Neural progenitor cell (in vitro differentiated cells): ENCODE measurements around the gene MTREX. TPM values are rescaled to one million over a fixed set of nuclear protein-coding genes. Genes with fewer than 3 reads are reported as not detected.
A peak's percentile ranks its signal among the peaks of the same experiment; 100 is the strongest.

Experiments
- DNase-seq: peaks from one replicate; pipeline ENCODE4 v3.0.0-alpha.2; 2016; ENCODE audit warnings: low spot score
- H2AFZ ChIP-seq: fragments of 200-600 bp; sonication (generic); replicated peaks from 2 replicates; pipeline ENCODE4 v1.6.1; 2016; ENCODE audit warnings: antibody characterized with exemption
- H3F3A ChIP-seq: fragments of 200-600 bp; sonication (generic); 2 replicates; pipeline ENCODE4 v1.6.1; 2016; ENCODE audit warnings: antibody characterized with exemption, low read depth
- H3K27ac ChIP-seq: fragments of 200-600 bp; sonication (generic); 2 replicates; pipeline ENCODE4 v1.5.1; 2016; ENCODE audit warnings: mild to moderate bottlenecking
- H3K27me3 ChIP-seq: fragments of 200-600 bp; sonication (generic); 2 replicates; pipeline ENCODE4 v1.6.1; 2016; ENCODE audit warnings: mild to moderate bottlenecking, moderate library complexity
- H3K36me3 ChIP-seq: fragments of 200-600 bp; sonication (generic); 2 replicates; pipeline ENCODE4 v1.5.1; 2016
- H3K4me1 ChIP-seq: fragments of 200-600 bp; sonication (generic); 2 replicates; pipeline ENCODE4 v1.6.1; 2016; ENCODE audit warnings: mixed run types
- H3K4me2 ChIP-seq: fragments of 200-600 bp; sonication (generic); 2 replicates; pipeline ENCODE4 v1.6.1; 2016
- H3K4me3 ChIP-seq: fragments of 200-600 bp; sonication (generic); 2 replicates; pipeline ENCODE4 v1.5.1; 2016
- H3K79me2 ChIP-seq: fragments of 200-600 bp; sonication (generic); 2 replicates; pipeline ENCODE4 v1.6.1; 2016; ENCODE audit warnings: low read depth
- H3K9ac ChIP-seq: fragments of 200-600 bp; sonication (generic); 2 replicates; pipeline ENCODE4 v1.6.1; 2016
- H3K9me3 ChIP-seq: fragments of 200-600 bp; sonication (generic); 2 replicates; pipeline ENCODE4 v1.5.1; 2016; ENCODE audit warnings: low read depth
- H4K20me1 ChIP-seq: fragments of 200-600 bp; sonication (generic); 2 replicates; pipeline ENCODE4 v1.6.1; 2016; ENCODE audit warnings: low read depth
- H3K27ac Mint-ChIP-seq: 3 replicates; pipeline ENCODE4 v1.8.0; 2021; ENCODE audit warnings: mixed read lengths
- H3K27me3 Mint-ChIP-seq: 2 replicates; pipeline ENCODE4 v1.8.0; 2022; ENCODE audit warnings: low read depth, mild to moderate bottlenecking, inconsistent platforms, moderate library complexity, mixed read lengths; ENCODE audit not compliant: insufficient read depth
- H3K36me3 Mint-ChIP-seq: 3 replicates; pipeline ENCODE4 v1.8.0; 2021; ENCODE audit warnings: mixed read lengths
- H3K4me1 Mint-ChIP-seq: 3 replicates; pipeline ENCODE4 v1.8.0; 2021; ENCODE audit warnings: mixed read lengths
- H3K4me3 Mint-ChIP-seq: 3 replicates; pipeline ENCODE4 v1.8.0; 2021; ENCODE audit warnings: mild to moderate bottlenecking, moderate library complexity, mixed read lengths
- H3K9me3 Mint-ChIP-seq: 3 replicates; pipeline ENCODE4 v1.8.0; 2020; ENCODE audit warnings: mixed read lengths
- EZH2 ChIP-seq: fragments of 200-600 bp; sonication (generic); IDR thresholded peaks from 2 replicates; pipeline ENCODE4 v1.6.1; 2017; ENCODE audit warnings: antibody characterized with exemption, mild to moderate bottlenecking, moderate library complexity
- EZH2phosphoT487 ChIP-seq: fragments of 200-600 bp; sonication (generic); IDR thresholded peaks from 2 replicates; pipeline ENCODE4 v1.6.1; 2017; ENCODE audit warnings: antibody characterized with exemption
- total RNA-seq: library from RNA; depleted of rRNA; stranded (reverse); fragments of >200 nt; gene quantifications from 2 replicates; pipeline ENCODE4 v1.2.3, GENCODE V29; 2015; ENCODE audit warnings: low replicate concordance
- TF ChIP-seq, protein P1 (sequence below): fragments of 200-600 bp; sonication (generic); IDR thresholded peaks from 2 replicates; pipeline ENCODE4 v1.5.1; 2017; ENCODE audit warnings: antibody characterized with exemption, mild to moderate bottlenecking

MTREX gene
- total RNA-seq = 128 and 198 TPM in 2 replicates

DNA sequence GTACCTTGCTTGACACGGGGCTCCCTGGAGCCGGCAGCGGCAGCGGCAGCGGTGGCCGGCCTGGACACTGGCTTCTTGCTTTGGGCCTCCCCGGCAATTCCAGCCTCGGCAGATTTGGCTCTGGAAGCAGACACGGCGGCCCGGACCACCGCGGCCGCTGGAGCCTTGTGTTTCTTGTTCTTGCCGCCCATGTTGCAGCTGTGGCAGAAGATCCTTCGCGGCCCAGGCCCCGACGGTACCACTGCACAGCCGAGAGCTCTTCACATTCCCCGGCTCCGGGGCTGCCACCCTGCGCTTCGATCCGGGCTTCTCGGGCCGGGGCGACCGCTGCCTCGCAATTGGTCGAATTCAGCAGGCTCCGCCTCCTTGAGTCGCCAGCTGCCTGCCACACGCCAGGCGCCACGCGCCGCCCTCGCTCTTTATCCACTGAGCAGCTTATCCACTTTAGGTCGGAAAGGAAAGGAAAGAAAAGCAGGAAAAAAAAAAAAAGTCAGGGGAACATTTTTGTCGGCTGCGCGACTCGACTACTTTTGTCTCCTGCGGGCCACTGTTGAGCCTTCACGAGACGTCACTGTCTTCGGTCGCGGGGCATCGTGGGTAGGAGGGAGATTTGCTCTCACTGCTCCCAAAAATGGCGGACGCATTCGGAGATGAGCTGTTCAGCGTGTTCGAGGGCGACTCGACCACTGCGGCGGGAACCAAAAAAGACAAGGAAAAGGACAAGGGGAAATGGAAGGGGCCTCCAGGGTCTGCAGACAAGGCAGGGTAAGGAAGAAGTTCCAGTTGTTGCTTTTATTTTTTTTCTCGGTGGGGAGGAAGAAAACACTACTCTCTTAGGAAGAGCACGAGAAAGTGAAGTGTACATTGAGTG, at the start of gene MTREX, which contains the start of gene DHX29:
MTREX (plus strand) TSS at position 607 of the 871 bp plus-strand sequence; CDS start at position 632, 25 bp downstream.
DHX29 (minus strand) TSS at position 312 of the 871 bp plus-strand sequence; CDS start at position 191, 121 bp downstream.
- Histone ChIP-seq H3F3A (peaks cover 10% of the 10 kb centered on the region), H3K27me3 (no peaks in the 10 kb centered on the region), H4K20me1 (peaks cover 19% of the 10 kb centered on the region), H3K9ac (peak within 1 kb of the TSS; percentile 89), H3K4me1 (peaks cover 27% of the 10 kb centered on the region), H3K9me3 (no peaks in the 10 kb centered on the region), H3K4me3 (peak within 1 kb of the TSS; percentile 69), H3K36me3 (no peaks in the 10 kb centered on the region), H3K27ac (peak within 1 kb of the TSS; percentile 91), H3K79me2 (peaks cover 96% of the 10 kb centered on the region), H2AFZ (peak within 1 kb of the TSS; percentile 86), H3K4me2 (peak within 1 kb of the TSS; percentile 86)
- Mint-ChIP-seq H3K9me3 (no peaks in the 10 kb centered on the region), H3K4me3 (no peak within 1 kb of the TSS), H3K27me3 (no peaks in the 10 kb centered on the region), H3K27ac (no peak within 1 kb of the TSS), H3K4me1 (no peaks in the 10 kb centered on the region), H3K36me3 (peaks cover 28% of the 10 kb centered on the region)
- DNase-seq = peak; percentile 96
- no peak for TF ChIP-seq EZH2phosphoT487
- no peak for TF ChIP-seq EZH2
- TF ChIP-seq, protein P1, sequence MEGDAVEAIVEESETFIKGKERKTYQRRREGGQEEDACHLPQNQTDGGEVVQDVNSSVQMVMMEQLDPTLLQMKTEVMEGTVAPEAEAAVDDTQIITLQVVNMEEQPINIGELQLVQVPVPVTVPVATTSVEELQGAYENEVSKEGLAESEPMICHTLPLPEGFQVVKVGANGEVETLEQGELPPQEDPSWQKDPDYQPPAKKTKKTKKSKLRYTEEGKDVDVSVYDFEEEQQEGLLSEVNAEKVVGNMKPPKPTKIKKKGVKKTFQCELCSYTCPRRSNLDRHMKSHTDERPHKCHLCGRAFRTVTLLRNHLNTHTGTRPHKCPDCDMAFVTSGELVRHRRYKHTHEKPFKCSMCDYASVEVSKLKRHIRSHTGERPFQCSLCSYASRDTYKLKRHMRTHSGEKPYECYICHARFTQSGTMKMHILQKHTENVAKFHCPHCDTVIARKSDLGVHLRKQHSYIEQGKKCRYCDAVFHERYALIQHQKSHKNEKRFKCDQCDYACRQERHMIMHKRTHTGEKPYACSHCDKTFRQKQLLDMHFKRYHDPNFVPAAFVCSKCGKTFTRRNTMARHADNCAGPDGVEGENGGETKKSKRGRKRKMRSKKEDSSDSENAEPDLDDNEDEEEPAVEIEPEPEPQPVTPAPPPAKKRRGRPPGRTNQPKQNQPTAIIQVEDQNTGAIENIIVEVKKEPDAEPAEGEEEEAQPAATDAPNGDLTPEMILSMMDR = no peak

GRCh38 chr5:55258339-55258738, 49.5 kb upstream of the MTREX start:
- TF ChIP-seq EZH2phosphoT487 (no peak), EZH2 (no peak)
- Histone ChIP-seq H3K4me2 (no peak overlapping the region), H3K4me3 (no peak overlapping the region), H3K9ac (no peak overlapping the region), H3F3A (no peaks in the 10 kb centered on the region), H3K9me3 (no peaks in the 10 kb centered on the region), H3K79me2 (no peaks in the 10 kb centered on the region), H3K27me3 (no peaks in the 10 kb centered on the region), H3K27ac (no peak overlapping the region), H3K36me3 (peaks cover 13% of the 10 kb centered on the region), H2AFZ (no peak overlapping the region), H4K20me1 (no peaks in the 10 kb centered on the region), H3K4me1 (no peaks in the 10 kb centered on the region)
- no peaks in the 10 kb centered on the region for H3K27me3 Mint-ChIP-seq
- no peak overlapping the region for H3K4me3 Mint-ChIP-seq
- H3K4me1 Mint-ChIP-seq = no peaks in the 10 kb centered on the region
- no peaks in the 10 kb centered on the region for H3K9me3 Mint-ChIP-seq
- peaks cover 16% of the 10 kb centered on the region for H3K36me3 Mint-ChIP-seq
- no peak for DNase-seq
- H3K27ac Mint-ChIP-seq = no peak overlapping the region

- H3K4me3 ChIP-seq = no peak overlapping the region
- no peak for DNase-seq
- H3K4me1 ChIP-seq = no peaks in the 10 kb centered on the region
- Mint-ChIP-seq H3K27me3 (peaks cover 2% of the 10 kb centered on the region), H3K36me3 (peaks cover 22% of the 10 kb centered on the region), H3K4me1 (no peaks in the 10 kb centered on the region), H3K27ac (no peak overlapping the region), H3K9me3 (no peaks in the 10 kb centered on the region), H3K4me3 (no peak overlapping the region)
- no peaks in the 10 kb centered on the region for H3K9me3 ChIP-seq
- no peak overlapping the region for H3K27ac ChIP-seq
- no peak overlapping the region for H3K9ac ChIP-seq
- no peak overlapping the region for H3K4me2 ChIP-seq
- H2AFZ ChIP-seq = no peak overlapping the region
- H3F3A ChIP-seq = no peaks in the 10 kb centered on the region
- H4K20me1 ChIP-seq = no peaks in the 10 kb centered on the region
- peaks cover 18% of the 10 kb centered on the region for H3K36me3 ChIP-seq
- TF ChIP-seq, protein P1 = no peak
- TF ChIP-seq EZH2 (no peak), EZH2phosphoT487 (no peak)
- no peaks in the 10 kb centered on the region for H3K27me3 ChIP-seq
- no peaks in the 10 kb centered on the region for H3K79me2 ChIP-seq
These were observed 31.0 kb upstream of the MTREX start for GRCh38 chr5:55276771-55277170.

- no peaks in the 10 kb centered on the region for H3K9me3 ChIP-seq
- H3K9ac ChIP-seq = no peak overlapping the region
- H3K4me1 ChIP-seq = no peaks in the 10 kb centered on the region
- no peak overlapping the region for H3K4me3 ChIP-seq
- DNase-seq = no peak
- H3F3A ChIP-seq = no peaks in the 10 kb centered on the region
- Mint-ChIP-seq H3K4me1 (no peaks in the 10 kb centered on the region), H3K9me3 (no peaks in the 10 kb centered on the region), H3K4me3 (no peak overlapping the region), H3K27ac (no peak overlapping the region), H3K27me3 (peaks cover 2% of the 10 kb centered on the region), H3K36me3 (peaks cover 23% of the 10 kb centered on the region)
- H3K27ac ChIP-seq = no peak overlapping the region
- H3K36me3 ChIP-seq = peaks cover 18% of the 10 kb centered on the region
- no peak for TF ChIP-seq EZH2phosphoT487
- TF ChIP-seq, protein P1 = no peak
- no peak for TF ChIP-seq EZH2
- no peak overlapping the region for H2AFZ ChIP-seq
- no peak overlapping the region for H3K4me2 ChIP-seq
- H4K20me1 ChIP-seq = no peaks in the 10 kb centered on the region
- no peaks in the 10 kb centered on the region for H3K27me3 ChIP-seq
- no peaks in the 10 kb centered on the region for H3K79me2 ChIP-seq
These were observed 29.0 kb upstream of the MTREX start for GRCh38 chr5:55278778-55279177.
